ENCODE measurements around the gene C1QTNF2.

Gene C1QTNF2

GRCh38 chr5:160311491-160312133 lies 58.8 kb downstream of the C1QTNF2 start:
- H4K91ac ChIP-seq (ENCODE audit: low read depth, low read length), result peak overlapping the region; percentile 93
- H3K79me1 ChIP-seq (ENCODE audit: low read length), result peaks cover 9% of the 10 kb centered on the region
- peaks cover 3% of the 10 kb centered on the region in 2 experiments for H3K4me1 ChIP-seq (ENCODE audit: control insufficient read depth in 1 of 2, insufficient read depth in 2 of 2, low read length in 2 of 2)
- H3K14ac ChIP-seq (ENCODE audit: low read length), result peak overlapping the region; percentile 97
- peak overlapping the region; percentile 48 for H4K8ac ChIP-seq (ENCODE audit: low read depth, low read length)
- peak overlapping the region; percentile 58 for H3K18ac ChIP-seq (ENCODE audit: low read length)
- H3K9me3 ChIP-seq (ENCODE audit: insufficient read depth, low read depth, low read length), result peaks cover 2% of the 10 kb centered on the region
- peak overlapping the region; percentile 94 for H3K4me3 ChIP-seq (ENCODE audit: low read depth, low read length)
- peaks cover 4% of the 10 kb centered on the region for H3K79me2 ChIP-seq (ENCODE audit: control insufficient read depth, insufficient read depth, low read length, poor library complexity)
- H2BK120ac ChIP-seq (ENCODE audit: insufficient read depth, low read length, poor library complexity), result peak overlapping the region; percentile 53
- H2AK5ac ChIP-seq (ENCODE audit: low read length), result no peak overlapping the region
- peak overlapping the region; percentile 22 for H3K27ac ChIP-seq (ENCODE audit: low read depth, low read length)
- H3K23ac ChIP-seq (ENCODE audit: low read length), result no peak overlapping the region
- peak overlapping the region; percentile 84 for H3K4me2 ChIP-seq (ENCODE audit: low read length)
- no peak overlapping the region for H4K12ac ChIP-seq (ENCODE audit: low read depth, low read length)
- H3K4ac ChIP-seq (ENCODE audit: low read depth, low read length), result peak overlapping the region; percentile 38
- H3K9ac ChIP-seq (ENCODE audit: low read length), result peak overlapping the region; percentile 88
- H3K36me3 ChIP-seq (ENCODE audit: control insufficient read depth in 1 of 2, insufficient read depth in 2 of 2, low read length in 2 of 2), result peaks cover 10 to 19% of the 10 kb centered on the region in 2 experiments
- DNase-seq, result no peak
- no peak overlapping the region for H2BK12ac ChIP-seq (ENCODE audit: low read length)
- H3K27me3 ChIP-seq (ENCODE audit: insufficient read depth, low read length), result peaks cover 8% of the 10 kb centered on the region
- H2AFZ ChIP-seq (ENCODE audit: insufficient read depth, low read length, poor library complexity), result peak overlapping the region; percentile 74
- H2BK5ac ChIP-seq (ENCODE audit: low read depth, low read length, poor library complexity), result peak overlapping the region; percentile 58
- no CpG with 5 or more reads among the region's 45 CpGs for WGBS (ENCODE audit: extremely low coverage, insufficient coverage, insufficient read length)

- Histone ChIP-seq H4K8ac (ENCODE audit: low read depth, low read length) (no peak overlapping the region), H3K23ac (ENCODE audit: low read length) (no peak overlapping the region), H3K4me2 (ENCODE audit: low read length) (peak overlapping the region; percentile 33), H2BK120ac (ENCODE audit: insufficient read depth, low read length, poor library complexity) (no peak overlapping the region), H3K9ac (ENCODE audit: low read length) (no peak overlapping the region), H4K91ac (ENCODE audit: low read depth, low read length) (no peak overlapping the region), H3K18ac (ENCODE audit: low read length) (no peak overlapping the region), H3K27me3 (ENCODE audit: insufficient read depth, low read length) (peaks cover 8% of the 10 kb centered on the region), H4K12ac (ENCODE audit: low read depth, low read length) (no peak overlapping the region), H3K79me2 (ENCODE audit: control insufficient read depth, insufficient read depth, low read length, poor library complexity) (peaks cover 4% of the 10 kb centered on the region), H2AK5ac (ENCODE audit: low read length) (no peak overlapping the region), H3K14ac (ENCODE audit: low read length) (no peak overlapping the region), H2AFZ (ENCODE audit: insufficient read depth, low read length, poor library complexity) (no peak overlapping the region), H3K4me3 (ENCODE audit: low read depth, low read length) (no peak overlapping the region), H3K4me1 (ENCODE audit: control insufficient read depth in 1 of 2, insufficient read depth in 2 of 2, low read length in 2 of 2) (peaks cover 3% of the 10 kb centered on the region in 2 experiments), H3K9me3 (ENCODE audit: insufficient read depth, low read depth, low read length) (peaks cover 2% of the 10 kb centered on the region), H3K36me3 (ENCODE audit: control insufficient read depth in 1 of 2, insufficient read depth in 2 of 2, low read length in 2 of 2) (peaks cover 10 to 19% of the 10 kb centered on the region in 2 experiments), H2BK5ac (ENCODE audit: low read depth, low read length, poor library complexity) (no peak overlapping the region), H3K27ac (ENCODE audit: low read depth, low read length) (no peak overlapping the region), H3K79me1 (ENCODE audit: low read length) (peaks cover 9% of the 10 kb centered on the region), H3K4ac (ENCODE audit: low read depth, low read length) (no peak overlapping the region), H2BK12ac (ENCODE audit: low read length) (no peak overlapping the region)
- DNase-seq, result no peak
- no CpG with 5 or more reads among the region's 4 CpGs for WGBS (ENCODE audit: extremely low coverage, insufficient coverage, insufficient read length)
These were observed 59.7 kb downstream of the C1QTNF2 start for GRCh38 chr5:160310552-160311295.

- H3K79me2 ChIP-seq (ENCODE audit: control insufficient read depth, insufficient read depth, low read length, poor library complexity), result peaks cover 4% of the 10 kb centered on the region
- no peak overlapping the region for H2AFZ ChIP-seq (ENCODE audit: insufficient read depth, low read length, poor library complexity)
- H3K4me3 ChIP-seq (ENCODE audit: low read depth, low read length), result no peak overlapping the region
- H3K4ac ChIP-seq (ENCODE audit: low read depth, low read length), result no peak overlapping the region
- no peak overlapping the region for H4K8ac ChIP-seq (ENCODE audit: low read depth, low read length)
- peaks cover 12 to 21% of the 10 kb centered on the region in 2 experiments for H3K36me3 ChIP-seq (ENCODE audit: control insufficient read depth in 1 of 2, insufficient read depth in 2 of 2, low read length in 2 of 2)
- peaks cover 9% of the 10 kb centered on the region for H3K79me1 ChIP-seq (ENCODE audit: low read length)
- H2BK5ac ChIP-seq (ENCODE audit: low read depth, low read length, poor library complexity), result no peak overlapping the region
- H2AK5ac ChIP-seq (ENCODE audit: low read length), result no peak overlapping the region
- H3K18ac ChIP-seq (ENCODE audit: low read length), result no peak overlapping the region
- peaks cover 3% of the 10 kb centered on the region in 2 experiments for H3K4me1 ChIP-seq (ENCODE audit: control insufficient read depth in 1 of 2, insufficient read depth in 2 of 2, low read length in 2 of 2)
- H3K27ac ChIP-seq (ENCODE audit: low read depth, low read length), result no peak overlapping the region
- H3K9me3 ChIP-seq (ENCODE audit: insufficient read depth, low read depth, low read length), result peaks cover 4% of the 10 kb centered on the region
- peak overlapping the region; percentile 11 for H3K9ac ChIP-seq (ENCODE audit: low read length)
- H3K27me3 ChIP-seq (ENCODE audit: insufficient read depth, low read length), result peaks cover 8% of the 10 kb centered on the region
- no peak overlapping the region for H4K12ac ChIP-seq (ENCODE audit: low read depth, low read length)
- DNase-seq, result no peak
- no peak overlapping the region for H2BK12ac ChIP-seq (ENCODE audit: low read length)
- no peak overlapping the region for H4K91ac ChIP-seq (ENCODE audit: low read depth, low read length)
- no CpG with 5 or more reads among the region's 4 CpGs for WGBS (ENCODE audit: extremely low coverage, insufficient coverage, insufficient read length)
- H3K4me2 ChIP-seq (ENCODE audit: low read length), result no peak overlapping the region
- H3K23ac ChIP-seq (ENCODE audit: low read length), result no peak overlapping the region
- no peak overlapping the region for H2BK120ac ChIP-seq (ENCODE audit: insufficient read depth, low read length, poor library complexity)
- H3K14ac ChIP-seq (ENCODE audit: low read length), result no peak overlapping the region
These were observed 60.3 kb downstream of the C1QTNF2 start for GRCh38 chr5:160310140-160310539.

GRCh38 chr5:160306696-160307095 lies 63.7 kb downstream of the C1QTNF2 start:
- no CpG with 5 or more reads among the region's 4 CpGs for WGBS (ENCODE audit: extremely low coverage, insufficient coverage, insufficient read length)
- Histone ChIP-seq H3K4me2 (ENCODE audit: low read length) (no peak overlapping the region), H2BK5ac (ENCODE audit: low read depth, low read length, poor library complexity) (no peak overlapping the region)

More at GRCh38 chr5:160306696-160307095, 63.7 kb downstream of the C1QTNF2 start:
- DNase-seq, result no peak
- Histone ChIP-seq H3K36me3 (ENCODE audit: control insufficient read depth in 1 of 2, insufficient read depth in 2 of 2, low read length in 2 of 2) (peaks cover 17 to 27% of the 10 kb centered on the region in 2 experiments), H2BK120ac (ENCODE audit: insufficient read depth, low read length, poor library complexity) (no peak overlapping the region), H3K18ac (ENCODE audit: low read length) (no peak overlapping the region), H3K4me1 (ENCODE audit: control insufficient read depth in 1 of 2, insufficient read depth in 2 of 2, low read length in 2 of 2) (peaks cover 3% of the 10 kb centered on the region in 2 experiments), H3K14ac (ENCODE audit: low read length) (no peak overlapping the region), H3K23ac (ENCODE audit: low read length) (no peak overlapping the region), H2AFZ (ENCODE audit: insufficient read depth, low read length, poor library complexity) (no peak overlapping the region), H3K27me3 (ENCODE audit: insufficient read depth, low read length) (peaks cover 3% of the 10 kb centered on the region), H3K79me2 (ENCODE audit: control insufficient read depth, insufficient read depth, low read length, poor library complexity) (peaks cover under 1% of the 10 kb centered on the region), H3K27ac (ENCODE audit: low read depth, low read length) (no peak overlapping the region), H3K4me3 (ENCODE audit: low read depth, low read length) (no peak overlapping the region), H4K91ac (ENCODE audit: low read depth, low read length) (no peak overlapping the region), H3K9ac (ENCODE audit: low read length) (peak overlapping the region; percentile 14), H4K8ac (ENCODE audit: low read depth, low read length) (no peak overlapping the region), H2AK5ac (ENCODE audit: low read length) (no peak overlapping the region), H2BK12ac (ENCODE audit: low read length) (no peak overlapping the region), H4K12ac (ENCODE audit: low read depth, low read length) (no peak overlapping the region), H3K79me1 (ENCODE audit: low read length) (peaks cover under 1% of the 10 kb centered on the region), H3K4ac (ENCODE audit: low read depth, low read length) (no peak overlapping the region), H3K9me3 (ENCODE audit: insufficient read depth, low read depth, low read length) (peaks cover 3% of the 10 kb centered on the region)
